ENCODE measurements around the gene RCBTB2. TPM values are rescaled to one million over a fixed set of nuclear protein-coding genes. Genes with fewer than 3 reads are reported as not detected.

RCBTB2 gene
- total RNA-seq, 3 donors from 2014 or later: 10.8 to 16.1 (median 14.9) TPM

GRCh38 chr13:48536621-48537250 is 3.9 kb upstream of the RCBTB2 start:
- DNase-seq (ENCODE audit: low spot score in 2 of 2): no peak
- no peaks in the 10 kb centered on the region for H3K36me3 ChIP-seq
- no peak overlapping the region for H3K4me3 ChIP-seq
- H3K4me1 ChIP-seq: no peaks in the 10 kb centered on the region
- H3K9me3 ChIP-seq: no peaks in the 10 kb centered on the region
- intact Hi-C loops (cut with DNase I; ENCODE audit: low total_unique reads): no loop called here
- no peaks in the 10 kb centered on the region for H3K27me3 ChIP-seq
- H3K27ac ChIP-seq: no peak overlapping the region
- TF ChIP-seq, protein P1, sequence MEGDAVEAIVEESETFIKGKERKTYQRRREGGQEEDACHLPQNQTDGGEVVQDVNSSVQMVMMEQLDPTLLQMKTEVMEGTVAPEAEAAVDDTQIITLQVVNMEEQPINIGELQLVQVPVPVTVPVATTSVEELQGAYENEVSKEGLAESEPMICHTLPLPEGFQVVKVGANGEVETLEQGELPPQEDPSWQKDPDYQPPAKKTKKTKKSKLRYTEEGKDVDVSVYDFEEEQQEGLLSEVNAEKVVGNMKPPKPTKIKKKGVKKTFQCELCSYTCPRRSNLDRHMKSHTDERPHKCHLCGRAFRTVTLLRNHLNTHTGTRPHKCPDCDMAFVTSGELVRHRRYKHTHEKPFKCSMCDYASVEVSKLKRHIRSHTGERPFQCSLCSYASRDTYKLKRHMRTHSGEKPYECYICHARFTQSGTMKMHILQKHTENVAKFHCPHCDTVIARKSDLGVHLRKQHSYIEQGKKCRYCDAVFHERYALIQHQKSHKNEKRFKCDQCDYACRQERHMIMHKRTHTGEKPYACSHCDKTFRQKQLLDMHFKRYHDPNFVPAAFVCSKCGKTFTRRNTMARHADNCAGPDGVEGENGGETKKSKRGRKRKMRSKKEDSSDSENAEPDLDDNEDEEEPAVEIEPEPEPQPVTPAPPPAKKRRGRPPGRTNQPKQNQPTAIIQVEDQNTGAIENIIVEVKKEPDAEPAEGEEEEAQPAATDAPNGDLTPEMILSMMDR (IDR thresholded peaks at IDR 0.05): no peak
- no peak for TF ChIP-seq POLR2AphosphoS5 (IDR thresholded peaks at IDR 0.05)
- no peak for TF ChIP-seq POLR2A (IDR thresholded peaks at IDR 0.05)

DNA sequence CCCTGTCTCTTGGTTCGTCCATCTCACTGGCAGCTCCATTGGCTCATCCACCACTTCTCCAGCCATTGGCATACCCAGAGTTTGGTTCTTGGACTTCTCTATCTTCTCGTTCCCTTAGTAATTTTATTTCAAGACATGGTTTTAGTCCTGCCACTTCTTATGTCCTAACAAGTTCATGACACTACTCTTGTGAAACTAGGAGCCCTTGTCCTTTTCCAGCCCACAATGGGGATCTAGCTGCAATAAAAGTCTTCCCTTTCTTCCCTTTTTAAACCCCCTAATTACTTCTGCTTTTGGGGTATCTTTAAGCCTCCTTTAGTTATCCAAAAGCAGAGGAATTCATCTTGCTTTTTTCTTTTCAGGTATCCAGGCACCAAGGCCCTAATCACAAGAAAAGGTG is 2.9 kb upstream of the RCBTB2 start:
- intact Hi-C loops (cut with DNase I; ENCODE audit: low total_unique reads): no loop called here
- no peak for TF ChIP-seq POLR2A (IDR thresholded peaks at IDR 0.05)
- TF ChIP-seq, protein P1 (IDR thresholded peaks at IDR 0.05): no peak
- TF ChIP-seq POLR2AphosphoS5 (IDR thresholded peaks at IDR 0.05): no peak
- no peaks in the 10 kb centered on the region for H3K4me1 ChIP-seq
- no peaks in the 10 kb centered on the region for H3K27me3 ChIP-seq
- H3K4me3 ChIP-seq: no peak overlapping the region
- H3K36me3 ChIP-seq: no peaks in the 10 kb centered on the region
- no peaks in the 10 kb centered on the region for H3K9me3 ChIP-seq
- DNase-seq (ENCODE audit: low spot score in 2 of 2): no peak
- H3K27ac ChIP-seq: no peak overlapping the region

DNA sequence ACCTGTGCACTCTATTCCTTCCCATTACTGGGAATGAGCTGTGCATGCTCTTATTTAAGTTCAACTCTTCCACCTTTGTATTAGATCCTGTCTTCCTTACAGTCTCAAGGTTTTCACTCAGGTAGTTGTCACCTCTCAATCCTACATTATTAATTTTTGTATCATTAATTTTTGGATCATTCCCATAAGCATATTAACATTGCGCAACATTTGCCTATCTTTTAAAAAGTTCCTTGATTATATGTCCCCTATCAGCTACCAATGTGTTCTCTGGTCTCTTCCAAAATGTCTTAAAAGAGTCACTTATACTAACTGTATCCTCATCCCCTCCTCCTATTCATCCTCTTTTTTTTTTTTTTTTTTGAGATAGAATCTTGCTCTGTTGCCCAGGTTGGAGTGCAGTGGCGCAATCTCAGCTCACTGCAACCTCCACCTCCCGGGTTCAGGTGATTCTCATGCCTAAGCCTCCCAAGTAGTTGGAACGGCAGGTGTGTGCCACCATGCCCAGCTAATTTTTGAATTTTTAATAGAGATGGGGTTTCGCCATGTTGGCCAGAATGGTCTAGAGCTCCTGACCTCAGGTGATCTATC is 2.1 kb upstream of the RCBTB2 start:
- intact Hi-C loops (cut with DNase I; ENCODE audit: low total_unique reads): no loop called here
- DNase-seq (ENCODE audit: low spot score in 2 of 2): no peak
- TF ChIP-seq, protein P1 (IDR thresholded peaks at IDR 0.05): no peak
- TF ChIP-seq POLR2AphosphoS5 (IDR thresholded peaks at IDR 0.05): no peak
- no peak for TF ChIP-seq POLR2A (IDR thresholded peaks at IDR 0.05)

GRCh38 chr13:48533961-48534600 is 1.2 kb upstream of the RCBTB2 start:
- H3K36me3 ChIP-seq: no peaks in the 10 kb centered on the region
- H3K4me3 ChIP-seq: no peak overlapping the region
- intact Hi-C loops (cut with DNase I; ENCODE audit: low total_unique reads): no loop called here
- no peaks in the 10 kb centered on the region for H3K9me3 ChIP-seq
- TF ChIP-seq, protein P1 (IDR thresholded peaks at IDR 0.05): no peak
- TF ChIP-seq POLR2A (IDR thresholded peaks at IDR 0.05) (no peak), POLR2AphosphoS5 (IDR thresholded peaks at IDR 0.05) (no peak)
- peak overlapping the region in 1 of 2 donors; percentile 96 for H3K27ac ChIP-seq
- H3K27me3 ChIP-seq: no peaks in the 10 kb centered on the region
- no peak for DNase-seq (ENCODE audit: low spot score in 2 of 2)
- H3K4me1 ChIP-seq: no peaks in the 10 kb centered on the region

More for the DNA sequence above, 2.1 kb upstream of the RCBTB2 start:
- H3K27me3 ChIP-seq: no peaks in the 10 kb centered on the region
- no peaks in the 10 kb centered on the region for H3K36me3 ChIP-seq
- H3K4me1 ChIP-seq: no peaks in the 10 kb centered on the region
- no peaks in the 10 kb centered on the region for H3K9me3 ChIP-seq
- no peak overlapping the region for H3K4me3 ChIP-seq
- H3K27ac ChIP-seq: no peak overlapping the region

DNA sequence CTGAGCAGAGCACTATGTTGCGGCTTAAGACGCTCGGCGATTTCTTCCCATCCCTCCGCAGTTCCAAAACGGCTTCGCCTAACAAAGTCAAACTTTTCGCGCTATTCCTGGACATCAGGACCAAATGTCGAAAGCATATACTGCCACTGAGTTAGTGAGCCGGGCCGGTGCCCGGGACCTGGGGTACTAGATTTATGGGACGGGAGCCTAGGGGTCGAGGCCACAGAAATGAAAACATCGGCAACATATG is 699 bp downstream of the RCBTB2 start:
- peak overlapping the region; percentile 76 to 89 (median 81) for H3K4me3 ChIP-seq
- intact Hi-C loops (cut with DNase I; ENCODE audit: low total_unique reads): no loop called here
- no peaks in the 10 kb centered on the region for H3K9me3 ChIP-seq
- no peak for DNase-seq (ENCODE audit: low spot score in 2 of 2)
- no peaks in the 10 kb centered on the region for H3K36me3 ChIP-seq
- TF ChIP-seq, protein P1 (IDR thresholded peaks at IDR 0.05): no peak
- TF ChIP-seq POLR2AphosphoS5 (IDR thresholded peaks at IDR 0.05) (no peak), POLR2A (IDR thresholded peaks at IDR 0.05) (no peak)
- H3K4me1 ChIP-seq: no peaks in the 10 kb centered on the region
- no peaks in the 10 kb centered on the region for H3K27me3 ChIP-seq
- H3K27ac ChIP-seq: peak overlapping the region; percentile 96 to 98

Data from breast epithelium (tissue), 4 donors.